H1 (cell line): ENCODE results near the gene GGA2. TPM values are rescaled to one million over a fixed set of nuclear protein-coding genes. Genes with fewer than 3 reads are reported as not detected.

Experiments
- CTCF ChIA-PET: fragments of 300-600 bp; sonication (Branson Sonifier 250); formaldehyde crosslinking; loops from one replicate; lab custom pipeline; 2021; ENCODE audit not compliant: partially characterized antibody; lab: Charles Lee
- POLR2A ChIA-PET: fragments of 300-600 bp; sonication (Branson Sonifier 250); formaldehyde crosslinking; loops from one replicate; lab custom pipeline; 2021; ENCODE audit warnings: inconsistent platforms; ENCODE audit not compliant: partially characterized antibody; lab: Charles Lee
- DNase-seq, 2 experiments: peaks; one replicate each; pipeline versions ENCODE4 v3.0.0 to v3.0.0-alpha.2; 2010 to 2022; ENCODE audit warnings: low spot score in 2 of 2, low read depth in 1 of 2, mixed read lengths in 1 of 2
- FAIRE-seq: peaks from 2 replicates; lab custom pipeline; 2011; peaks lifted over from hg19 to GRCh38; lab: Jason Lieb, UNC
- H2AFZ ChIP-seq: 2 replicates; pipeline ENCODE4 v1.8.1; 2012; ENCODE audit warnings: low read length, inconsistent platforms
- H2AK5ac ChIP-seq: 2 replicates; pipeline ENCODE4 v1.6.1; 2013; ENCODE audit warnings: low read depth, low read length
- H2BK120ac ChIP-seq: replicated peaks from 2 replicates; pipeline ENCODE3; 2013; ENCODE audit warnings: low read depth, low read length, inconsistent platforms
- H2BK12ac ChIP-seq: 2 replicates; pipeline ENCODE4 v1.6.1; 2013; ENCODE audit warnings: low read depth, low read length
- H2BK15ac ChIP-seq: 2 replicates; pipeline ENCODE4 v1.6.1; 2013; ENCODE audit warnings: low read length
- H2BK20ac ChIP-seq: 2 replicates; pipeline ENCODE4 v1.6.1; 2013; ENCODE audit warnings: low read length
- H2BK5ac ChIP-seq: 2 replicates; pipeline ENCODE4 v1.6.1; 2013; ENCODE audit warnings: low read depth, low read length
- H3K14ac ChIP-seq: 2 replicates; pipeline ENCODE4 v1.6.1; 2013; ENCODE audit warnings: inconsistent platforms; ENCODE audit not compliant: insufficient read length
- H3K18ac ChIP-seq: 2 replicates; pipeline ENCODE4 v1.6.1; 2013; ENCODE audit warnings: low read length; ENCODE audit errors: extremely low read depth
- H3K23ac ChIP-seq: 2 replicates; pipeline ENCODE4 v1.6.1; 2013; ENCODE audit warnings: inconsistent platforms; ENCODE audit not compliant: insufficient read length
- H3K23me2 ChIP-seq: 2 replicates; pipeline ENCODE4 v1.6.1; 2013; ENCODE audit warnings: low read depth, low read length
- H3K27ac ChIP-seq: 2 replicates; pipeline ENCODE4 v1.6.1; 2011; ENCODE audit warnings: low read depth, low read length, inconsistent platforms
- H3K27me3 ChIP-seq, 4 experiments: replicated peaks in 1 of 4; 1 replicate in 1 of 4; 2 replicates in 3 of 4; pipeline versions ENCODE4 v1.6.1 to v1.8.1; 2011 to 2013; ENCODE audit warnings: low read length in 3 of 4, mild to moderate bottlenecking in 3 of 4, inconsistent platforms in 2 of 4, mixed read lengths in 2 of 4, moderate library complexity in 1 of 4; ENCODE audit not compliant: control insufficient read depth in 3 of 4, insufficient read depth in 3 of 4; ENCODE audit errors: extremely low read depth in 1 of 4
- H3K36me3 ChIP-seq, 4 experiments: 2 replicates each; pipeline versions ENCODE4 v1.6.1 to v1.8.1; 2011 to 2013; ENCODE audit warnings: mild to moderate bottlenecking in 4 of 4, low read length in 3 of 4, moderate library complexity in 2 of 4, control low read depth in 1 of 4, inconsistent platforms in 1 of 4; ENCODE audit not compliant: insufficient read depth in 4 of 4, control insufficient read depth in 2 of 4
- H3K4ac ChIP-seq: replicated peaks from 2 replicates; pipeline ENCODE3; 2013; ENCODE audit warnings: low read length, low read depth, mixed read lengths, inconsistent platforms; ENCODE audit not compliant: insufficient read length
- H3K4me1 ChIP-seq, 4 experiments: replicated peaks in 1 of 4; 1 replicate in 1 of 4; 2 replicates in 3 of 4; pipeline versions ENCODE4 v1.6.1 to v1.8.1; 2011 to 2013; ENCODE audit warnings: low read length in 3 of 4, inconsistent platforms in 2 of 4, mixed read lengths in 1 of 4; ENCODE audit not compliant: insufficient read depth in 4 of 4, control insufficient read depth in 3 of 4
- H3K4me2 ChIP-seq, 2 experiments: 2 replicates each; pipeline versions ENCODE4 v1.6.1 to v1.8.1; 2011 to 2013; ENCODE audit warnings: low read depth in 2 of 2, low read length in 2 of 2, control low read depth in 1 of 2, inconsistent platforms in 1 of 2, mild to moderate bottlenecking in 1 of 2; ENCODE audit not compliant: insufficient read depth in 1 of 2
- H3K4me3 ChIP-seq, 4 experiments: fragments of 200-600, 300-600 bp in 1 of 4; sonication (generic), shearing (Covaris generic), sonication (Bioruptor Twin) in 1 of 4; 2 replicates each; pipeline versions ENCODE4 v1.5.1 to v1.8.1; 2011 to 2016; ENCODE audit warnings: low read length in 4 of 4, low read depth in 3 of 4, control low read depth in 2 of 4, inconsistent platforms in 2 of 4, mild to moderate bottlenecking in 2 of 4, mixed read lengths in 1 of 4, moderate library complexity in 1 of 4; ENCODE audit not compliant: insufficient read depth in 2 of 4; ENCODE audit errors: extremely low read depth in 1 of 4
- H3K56ac ChIP-seq: replicated peaks from 2 replicates; pipeline ENCODE3; 2013; ENCODE audit warnings: low read depth, mild to moderate bottlenecking, mixed read lengths, low read length, inconsistent platforms; ENCODE audit not compliant: insufficient read length
- H3K79me1 ChIP-seq: 2 replicates; pipeline ENCODE4 v1.6.1; 2013; ENCODE audit warnings: low read depth, low read length, control low read depth
- H3K79me2 ChIP-seq, 2 experiments: 2 replicates each; pipeline versions ENCODE4 v1.6.1 to v1.8.1; 2012 to 2013; ENCODE audit warnings: low read length in 2 of 2, mild to moderate bottlenecking in 2 of 2, inconsistent platforms in 1 of 2; ENCODE audit not compliant: insufficient read depth in 2 of 2, control insufficient read depth in 1 of 2
- H3K9ac ChIP-seq, 4 experiments: replicated peaks in 1 of 4; 1 replicate in 1 of 4; 2 replicates in 3 of 4; pipeline versions ENCODE4 v1.6.1 to v1.8.1; 2011 to 2013; ENCODE audit warnings: low read depth in 3 of 4, low read length in 3 of 4, control low read depth in 2 of 4, mild to moderate bottlenecking in 2 of 4, moderate library complexity in 2 of 4, inconsistent platforms in 1 of 4; ENCODE audit errors: extremely low read depth in 1 of 4
- H3K9me3 ChIP-seq, 2 experiments: 2 replicates each; pipeline versions ENCODE4 v1.6.1 to v1.8.1; 2012 to 2013; ENCODE audit warnings: mild to moderate bottlenecking in 2 of 2, moderate library complexity in 2 of 2, control low read depth in 1 of 2, inconsistent platforms in 1 of 2, low read depth in 1 of 2, low read length in 1 of 2, mixed read lengths in 1 of 2; ENCODE audit not compliant: insufficient read depth in 2 of 2
- H4K20me1 ChIP-seq, 2 experiments: replicated peaks in 1 of 2; 2 replicates each; pipeline versions ENCODE3 to v1.8.1; 2011 to 2013; ENCODE audit warnings: inconsistent platforms in 2 of 2, low read length in 2 of 2, mild to moderate bottlenecking in 1 of 2; ENCODE audit not compliant: insufficient read depth in 2 of 2, control insufficient read depth in 1 of 2
- H4K5ac ChIP-seq: 2 replicates; pipeline ENCODE4 v1.6.1; 2013; ENCODE audit warnings: low read length, low read depth, mixed read lengths, inconsistent platforms; ENCODE audit not compliant: insufficient read length
- H4K8ac ChIP-seq: 2 replicates; pipeline ENCODE4 v1.8.0; 2013; ENCODE audit warnings: mild to moderate bottlenecking, moderate library complexity, low read length, inconsistent platforms; ENCODE audit not compliant: insufficient read depth; ENCODE audit errors: extremely low read depth
- H4K91ac ChIP-seq: replicated peaks from 2 replicates; pipeline ENCODE3; 2013; ENCODE audit warnings: low read length, mixed read lengths, inconsistent platforms; ENCODE audit not compliant: insufficient read length
- EGR1 ChIP-seq: IDR thresholded peaks from 2 replicates; pipeline ENCODE4 v1.6.1; 2011; ENCODE audit warnings: low read depth, low read length, borderline replicate concordance
- GABPA ChIP-seq: IDR thresholded peaks from 2 replicates; pipeline ENCODE4 v1.6.1; 2011; ENCODE audit warnings: mild to moderate bottlenecking, low read length, moderate library complexity, borderline replicate concordance; ENCODE audit not compliant: insufficient read depth
- JUN ChIP-seq: IDR thresholded peaks from 2 replicates; pipeline ENCODE4 v1.6.1; 2011; ENCODE audit warnings: low read depth, mild to moderate bottlenecking, improper control_type of control experiment, low read length
- KDM1A ChIP-seq: fragments of 200-600, 300-600 bp; sonication (generic); IDR thresholded peaks from 2 replicates; pipeline ENCODE4 v1.7.1; 2016; ENCODE audit warnings: mild to moderate bottlenecking, low read length, borderline replicate concordance
- KDM4A ChIP-seq: IDR thresholded peaks from one replicate; pipeline ENCODE4 v1.7.1; 2012; ENCODE audit warnings: low read depth, mild to moderate bottlenecking, moderate library complexity, low read length, inconsistent platforms; ENCODE audit not compliant: severe bottlenecking
- POU5F1 ChIP-seq: IDR thresholded peaks from 2 replicates; pipeline ENCODE4 v1.6.1; 2011; ENCODE audit warnings: low read depth, mild to moderate bottlenecking, low read length, moderate library complexity
- RFX5 ChIP-seq: IDR thresholded peaks from 2 replicates; pipeline ENCODE4 v1.6.1; 2011; ENCODE audit warnings: low read depth, low read length, improper control_type of control experiment, borderline replicate concordance
- SP4 ChIP-seq: IDR thresholded peaks from 2 replicates; pipeline ENCODE4 v1.6.1; 2012; ENCODE audit warnings: low read length, inconsistent platforms
- SRF ChIP-seq: IDR thresholded peaks from 2 replicates; pipeline ENCODE4 v1.6.1; 2011; ENCODE audit warnings: mild to moderate bottlenecking, low read depth, low read length, moderate library complexity
- ZNF274 ChIP-seq: IDR thresholded peaks from 2 replicates; pipeline ENCODE4 v1.7.0; 2012; ENCODE audit warnings: low read length, borderline replicate concordance; ENCODE audit errors: extremely low read depth
- WGBS, 2 experiments: shearing (Covaris generic) in 1 of 2; methylation state at CpG; one replicate each; pipeline versions ENCODE4 v1.1.6 to v1.1.7; 2013 to 2015; ENCODE audit warnings: low lambda C conversion rate in 2 of 2, mixed read lengths in 2 of 2, inconsistent platforms in 1 of 2, low coverage in 1 of 2, missing lambda C conversion rate in 1 of 2; ENCODE audit not compliant: insufficient replicate concordance in 2 of 2, insufficient coverage in 1 of 2, insufficient read length in 1 of 2; ENCODE audit errors: extremely low coverage in 1 of 2, missing lambda C conversion rate in 1 of 2; 5-methylcytosine and 5-hydroxymethylcytosine counted together
- polyA plus RNA-seq, 7 experiments: library from polyadenylated mRNA; depleted of rRNA in 3 of 7; stranded (reverse) in 5 of 7; unstranded in 2 of 7; fragments of >200 nt in 5 of 7; fragments of 200-250 nt in 2 of 7; gene quantifications; 1 replicate in 5 of 7; 2 replicates in 1 of 7; 4 replicates in 1 of 7; pipeline versions ENCODE4 v1.2.1 to v1.2.3, GENCODE V29; 2011 to 2013; ENCODE audit warnings: missing spikeins in 2 of 7, mixed read lengths in 2 of 7
- total RNA-seq: library from RNA; stranded (reverse); fragmentation: NEBNext Ultra II Directional; extraction: Animal tissue kit (Norgen Biotek cat#: 25700); gene quantifications from 2 replicates; pipeline ENCODE4 v1.2.1, GENCODE V29; 2021

GGA2 gene
- total and polyA plus RNA-seq, 2 of the 8 experiments (the other 6 are each of a cell fraction or from before 2014, with no cell fraction given) = 65.8 to 114 TPM

GRCh38 chr16:23520500-23520899 is 10.2 kb upstream of the GGA2 start:
- H2AFZ ChIP-seq = no peak overlapping the region
- no peaks in the 10 kb centered on the region for H3K9me3 ChIP-seq
- H3K23ac ChIP-seq = no peak overlapping the region
- H4K20me1 ChIP-seq = peaks cover 2 to 4% of the 10 kb centered on the region in 2 experiments
- POLR2A ChIA-PET = interaction anchor here (0.6 to 1.3 kb wide), 3 partner anchors 10 to 68 kb away, joined by 3 to 7 read pairs (median 3); partner anchors contain the start of gene GGA2
- TF ChIP-seq KDM1A (no peak), GABPA (no peak), JUN (no peak), RFX5 (no peak), SRF (no peak), KDM4A (no peak), EGR1 (no peak), POU5F1 (no peak), SP4 (no peak), ZNF274 (no peak)
- no peak overlapping the region for H3K4ac ChIP-seq
- H3K79me1 ChIP-seq = no peaks in the 10 kb centered on the region
- 89% methylated on average over 4 of the region's 4 CpGs; no CpG with 5 or more reads in 1 of the 2 experiments for WGBS, 2 experiments
- FAIRE-seq (no peak), DNase-seq (no peak)
- H3K4me3 ChIP-seq = no peak overlapping the region
- no peak overlapping the region for H2BK12ac ChIP-seq
- H4K91ac ChIP-seq = no peak overlapping the region
- no peak overlapping the region for H3K14ac ChIP-seq
- H3K23me2 ChIP-seq = no peaks in the 10 kb centered on the region
- H3K27ac ChIP-seq = no peak overlapping the region
- H3K4me2 ChIP-seq = no peak overlapping the region
- H3K18ac ChIP-seq = no peak overlapping the region
- H3K79me2 ChIP-seq = no peaks in the 10 kb centered on the region
- H2BK120ac ChIP-seq = no peak overlapping the region
- H2AK5ac ChIP-seq = no peak overlapping the region
- H2BK15ac ChIP-seq = no peak overlapping the region
- H4K5ac ChIP-seq = no peak overlapping the region
- H3K4me1 ChIP-seq = no peaks in the 10 kb centered on the region
- peaks cover 17 to 46% (median 43%) of the 10 kb centered on the region in 4 experiments for H3K36me3 ChIP-seq
- no peaks in the 10 kb centered on the region; a peak in 1 of 7 replicates for H3K27me3 ChIP-seq
- CTCF ChIA-PET = interaction anchor here (0.6 to 1.3 kb wide), 3 partner anchors 11 to 1491 kb away, joined by 3 to 4 read pairs (median 3); no protein-coding TSS in a partner anchor
- H2BK5ac ChIP-seq = no peak overlapping the region
- no peak overlapping the region for H3K9ac ChIP-seq
- no peak overlapping the region for H3K56ac ChIP-seq
- H2BK20ac ChIP-seq = no peak overlapping the region
- no peak overlapping the region for H4K8ac ChIP-seq
